K562 (cell line): ENCODE data around the gene TFF2. TPM values are rescaled to one million over a fixed set of nuclear protein-coding genes. Genes with fewer than 3 reads are reported as not detected.

Source experiments
- ATAC-seq: fragments of 200-7000 bp; cut with Tn5 transposase; 3 replicates; pipeline ENCODE4 v1.9.1; 2020; ENCODE audit warnings: moderate library complexity
- BruUV-seq: library from RNA; stranded (reverse); fragments of 400-500 nt; replicated peaks from 2 replicates; lab custom pipeline; 2021; lab: Mats Ljungman, UMichigan
- CTCF ChIA-PET: fragments of 300-600 bp; formaldehyde crosslinking; extraction: SDS; loops from one replicate; lab custom pipeline; 2021; ENCODE audit warnings: low intra/inter-chr PET ratio; lab: Yijun Ruan, JAX
- POLR2A ChIA-PET: fragments of 300-600, 350-650 bp; sonication (Branson Sonifier 250); formaldehyde crosslinking; extraction: SDS; loops from one replicate; lab custom pipeline; 2021; ENCODE audit warnings: antibody characterized with exemption, inconsistent platforms; lab: Yijun Ruan, JAX
- DNase-seq, 4 experiments: peaks; one replicate each; pipeline versions ENCODE4 v3.0.0 to v3.0.0-alpha.2; 2011 to 2018; ENCODE audit warnings: low spot score in 3 of 4, mixed read lengths in 3 of 4; ENCODE audit errors: extremely low read depth in 1 of 4
- FAIRE-seq: peaks from 2 replicates; lab custom pipeline; 2011; peaks lifted over from hg19 to GRCh38; lab: Jason Lieb, UNC
- H2AFZ ChIP-seq: 2 replicates; pipeline ENCODE4 v1.6.0; 2011; ENCODE audit warnings: low read depth, low read length, control low read depth, inconsistent platforms
- H3K27ac ChIP-seq: fragments of 200-600 bp; 3 replicates; pipeline ENCODE4 v1.8.0; 2011; ENCODE audit warnings: low read depth, mild to moderate bottlenecking, control low read depth, inconsistent platforms, low read length, moderate library complexity, mixed read lengths; ENCODE audit errors: extremely low read depth
- H3K27me3 ChIP-seq, 2 experiments: fragments of 300-600 bp in 1 of 2; 2 replicates in 1 of 2; 3 replicates in 1 of 2; pipeline versions ENCODE4 v1.6.0 to v1.8.0; 2011; ENCODE audit warnings: inconsistent platforms in 2 of 2, low read length in 2 of 2, mild to moderate bottlenecking in 1 of 2, mixed read lengths in 1 of 2, moderate library complexity in 1 of 2; ENCODE audit not compliant: control insufficient read depth in 2 of 2, insufficient read depth in 2 of 2
- H3K36me3 ChIP-seq: fragments of 300-600 bp; 3 replicates; pipeline ENCODE4 v1.8.0; 2011; ENCODE audit warnings: mild to moderate bottlenecking, low read length, inconsistent platforms; ENCODE audit not compliant: control insufficient read depth, insufficient read depth
- H3K4me1 ChIP-seq, 2 experiments: fragments of 200-600 bp in 1 of 2; replicated peaks in 1 of 2; 2 replicates in 1 of 2; 3 replicates in 1 of 2; pipeline versions ENCODE4 v1.5.1 to v1.8.0; 2011; ENCODE audit warnings: inconsistent platforms in 2 of 2, low read length in 2 of 2, mild to moderate bottlenecking in 1 of 2, mixed read lengths in 1 of 2, moderate library complexity in 1 of 2; ENCODE audit not compliant: control insufficient read depth in 2 of 2, insufficient read depth in 2 of 2
- H3K4me2 ChIP-seq: 2 replicates; pipeline ENCODE4 v1.6.1; 2011; ENCODE audit warnings: low read length, control low read depth, inconsistent platforms, mixed read lengths; ENCODE audit not compliant: insufficient read depth
- H3K4me3 ChIP-seq: fragments of 200-600 bp; sonication (generic), shearing (Covaris generic); 2 replicates; pipeline ENCODE4 v1.5.1; 2016; ENCODE audit warnings: control low read depth, inconsistent platforms
- H3K79me2 ChIP-seq: fragments of 200-600 bp; 3 replicates; pipeline ENCODE4 v1.8.0; 2011; ENCODE audit warnings: low read length, inconsistent platforms; ENCODE audit not compliant: control insufficient read depth, insufficient read depth
- H3K9ac ChIP-seq, 2 experiments: 2 replicates each; pipeline versions ENCODE4 v1.6.0 to v1.6.1; 2011; ENCODE audit warnings: low read depth in 2 of 2, low read length in 2 of 2, control low read depth in 1 of 2, inconsistent platforms in 1 of 2, mild to moderate bottlenecking in 1 of 2, mixed read lengths in 1 of 2; ENCODE audit not compliant: insufficient read depth in 1 of 2
- H3K9me1 ChIP-seq: one replicate; pipeline ENCODE4 v1.6.0; 2011; ENCODE audit warnings: inconsistent platforms, mild to moderate bottlenecking, low read length, moderate library complexity; ENCODE audit not compliant: control insufficient read depth, insufficient read depth
- H3K9me3 ChIP-seq: replicated peaks from 2 replicates; pipeline ENCODE4 v1.5.1; 2011; ENCODE audit warnings: low read depth, low read length, inconsistent platforms; ENCODE audit not compliant: control insufficient read depth, insufficient read depth
- H4K20me1 ChIP-seq: replicated peaks from 2 replicates; pipeline ENCODE4 v1.6.1; 2011; ENCODE audit warnings: low read length, inconsistent platforms, mixed read lengths; ENCODE audit not compliant: control insufficient read depth, insufficient read depth
- ARID1B ChIP-seq: fragments of 450-650 bp; IDR thresholded peaks from 2 replicates; pipeline ENCODE4 v1.6.1; 2016; ENCODE audit warnings: antibody characterized with exemption, mild to moderate bottlenecking, inconsistent platforms
- ARNT ChIP-seq, 2 experiments: fragments of 450-650 bp; IDR thresholded peaks; 2 replicates each; pipeline ENCODE4 v1.6.1; 2016; ENCODE audit warnings: mild to moderate bottlenecking in 1 of 2
- ELF2 ChIP-seq: fragments of 250-450 bp; sonication (Bioruptor Pico); IDR thresholded peaks from 2 replicates; pipeline ENCODE4 v1.5.0; 2021; ENCODE audit warnings: mild to moderate bottlenecking
- HEY1 ChIP-seq: fragments of 250-450 bp; sonication (Bioruptor Pico); IDR thresholded peaks from 2 replicates; pipeline ENCODE4 v1.5.0; 2020; ENCODE audit warnings: mild to moderate bottlenecking, moderate library complexity, borderline replicate concordance
- MBD2 ChIP-seq: sonication (generic); IDR thresholded peaks from 2 replicates; pipeline ENCODE4 v1.6.1; 2016; ENCODE audit warnings: low read depth, borderline replicate concordance
- NR2F6 ChIP-seq: fragments of 450-650 bp; formaldehyde crosslinking; IDR thresholded peaks from 2 replicates; pipeline ENCODE4 v1.4.0; 2020; ENCODE audit warnings: mild to moderate bottlenecking
- PBX2 ChIP-seq, 2 experiments: IDR thresholded peaks in 1 of 2; conservative IDR thresholded peaks in 1 of 2; 2 replicates each; pipeline ENCODE4 v1.6.1; 2016; ENCODE audit warnings: low read depth in 2 of 2, mild to moderate bottlenecking in 1 of 2, missing compliant biosample characterization in 1 of 2, missing genetic modification characterization in 1 of 2, moderate library complexity in 1 of 2
- SIN3A ChIP-seq, 2 experiments: fragments of 150-350 bp in 1 of 2; IDR thresholded peaks; 2 replicates each; pipeline ENCODE4 v1.6.1; 2011 to 2016; ENCODE audit warnings: borderline replicate concordance in 2 of 2, low read depth in 2 of 2, low read length in 2 of 2, mild to moderate bottlenecking in 2 of 2, moderate library complexity in 2 of 2; ENCODE audit not compliant: control insufficient read depth in 1 of 2
- ZNF12 ChIP-seq: sonication (generic); formaldehyde crosslinking; IDR thresholded peaks from 2 replicates; pipeline ENCODE4 v1.4.0; 2020; ENCODE audit warnings: mild to moderate bottlenecking, missing genetic modification reagents
- ZNF707 ChIP-seq: fragments of 250-450 bp; sonication (Bioruptor Pico); conservative IDR thresholded peaks from 2 replicates; pipeline ENCODE4 v1.8.0; 2022; ENCODE audit warnings: inconsistent platforms, mild to moderate bottlenecking, moderate library complexity
- WGBS: fragments of 100-300 bp; shearing (Covaris generic); methylation state at CpG from one replicate; pipeline ENCODE4 v1.1.6; 2016; ENCODE audit warnings: low coverage, mixed read lengths; ENCODE audit not compliant: insufficient coverage; ENCODE audit errors: missing lambda C conversion rate; 5-methylcytosine and 5-hydroxymethylcytosine counted together
- in situ Hi-C: fragments of 300-500 bp; cut with MboI; formaldehyde crosslinking; loops from 4 replicates; pipeline ENCODE4 v1.15.0; 2018; ENCODE audit warnings: inconsistent platforms, mixed read lengths
- intact Hi-C: fragments of 100-400 bp; cut with micrococcal nuclease; formaldehyde crosslinking; loops from 2 replicates; pipeline ENCODE4 v1.14.2; 2022
- polyA plus RNA-seq, 8 experiments: library from polyadenylated mRNA; depleted of rRNA in 4 of 8; stranded (reverse) in 5 of 8; unstranded in 3 of 8; fragments of >200 nt; fragmentation: Nextera tagmentation in 2 of 8; fragmentation: Illumina TruSeq in 1 of 8; extraction: Ambion mirVana in 2 of 8; extraction: Trizol in 1 of 8; gene quantifications; 2 replicates each; pipeline versions ENCODE4 v1.2.1 to v1.2.3, GENCODE V29; 2011 to 2014; ENCODE audit warnings: inconsistent platforms in 1 of 8, missing spikeins in 1 of 8
- total RNA-seq, 7 experiments: library from RNA; depleted of rRNA in 6 of 7; stranded (reverse); fragments of >200 nt in 6 of 7; fragmentation: Illumina TruSeq in 2 of 7; extraction: Trizol in 2 of 7; gene quantifications; 2 replicates each; pipeline versions ENCODE4 v1.2.1 to v1.2.3, GENCODE V29; 2011 to 2021; ENCODE audit warnings: low replicate concordance in 1 of 7

TFF2 gene
- total and polyA plus RNA-seq, 9 of the 15 experiments (the other 6 are each of a cell fraction or from before 2014, with no cell fraction given) = not detected

GRCh38 chr21:42311160-42311559, 39.6 kb downstream of the TFF2 start:
- CTCF ChIA-PET = no interaction called here
- no peak for DNase-seq
- intact Hi-C loops = no loop called here
- 11% methylated on average over 14 of the region's 14 CpGs for WGBS
- FAIRE-seq = no peak
- no peak; the same call in 2 of the 3 replicates for ATAC-seq
- peaks cover 0 to 10% of the 10 kb centered on the region in 2 experiments; a peak in 1 of 5 replicates for H3K4me1 ChIP-seq
- no peaks in the 10 kb centered on the region for H3K79me2 ChIP-seq
- no peak overlapping the region for H3K27ac ChIP-seq
- in situ Hi-C loops = loop anchor here (10.0 kb wide), 1 partner anchor 134 kb away; no protein-coding TSS in a partner anchor
- no peak overlapping the region for H2AFZ ChIP-seq
- H3K9ac ChIP-seq = no peak overlapping the region
- H3K9me3 ChIP-seq = no peaks in the 10 kb centered on the region
- no TSS peak for BruUV-seq
- no peak overlapping the region for H3K4me3 ChIP-seq
- TF ChIP-seq ELF2 (CRISPR knock-in tag) (no peak), MBD2 (no peak)
- H3K27me3 ChIP-seq = peaks cover 40 to 89% of the 10 kb centered on the region in 2 experiments
- H3K4me2 ChIP-seq = no peak overlapping the region
- H4K20me1 ChIP-seq = peaks cover 26% of the 10 kb centered on the region
- POLR2A ChIA-PET = no interaction called here
- no peaks in the 10 kb centered on the region for H3K36me3 ChIP-seq
- no peaks in the 10 kb centered on the region for H3K9me1 ChIP-seq

GRCh38 chr21:42310411-42311001, 40.3 kb downstream of the TFF2 start:
- POLR2A ChIA-PET = interaction anchor here (0.5 to 0.7 kb wide), 3 partner anchors 9 to 34 kb away, joined by 3 read pairs; no protein-coding TSS in a partner anchor
- CTCF ChIA-PET = interaction anchor here (0.6 to 2.5 kb wide), 4 partner anchors 12 to 1028 kb away, joined by 3 to 33 read pairs (median 4); no protein-coding TSS in a partner anchor
- in situ Hi-C loops = loop anchor here (10.0 kb wide), 1 partner anchor 134 kb away; no protein-coding TSS in a partner anchor
- Histone ChIP-seq H3K9me1 (no peaks in the 10 kb centered on the region), H3K4me2 (no peak overlapping the region), H3K9ac (no peak overlapping the region), H3K4me3 (no peak overlapping the region), H3K27me3 (peaks cover 42 to 93% of the 10 kb centered on the region in 2 experiments), H3K36me3 (no peaks in the 10 kb centered on the region), H3K79me2 (no peaks in the 10 kb centered on the region), H3K4me1 (peaks cover 0 to 13% of the 10 kb centered on the region in 2 experiments; a peak in 2 of 5 replicates), H3K27ac (no peak overlapping the region), H3K9me3 (no peaks in the 10 kb centered on the region), H4K20me1 (peaks cover 26% of the 10 kb centered on the region), H2AFZ (no peak overlapping the region)
- DNase-seq = no peak
- no peak for FAIRE-seq
- intact Hi-C loops = no loop called here
- no peak for ATAC-seq
- no TSS peak for BruUV-seq
- WGBS = 3% methylated on average over 11 of the region's 12 CpGs
- TF ChIP-seq NR2F6 (CRISPR knock-in tag) = no peak
- no peak for TF ChIP-seq HEY1 (CRISPR knock-in tag)
- TF ChIP-seq ZNF12 = no peak
- no peak for TF ChIP-seq ZNF707
- TF ChIP-seq ARID1B = no peak
- no peak for TF ChIP-seq ARNT (IDR thresholded peaks at IDR 0.05)
- no peak for TF ChIP-seq PBX2 (CRISPR knock-in tag; IDR thresholded peaks at IDR 0.05; ENCODE audit: low read depth)
- TF ChIP-seq PBX2 (tag; conservative IDR thresholded peaks at IDR 0.05; ENCODE audit: low read depth) = no peak
- TF ChIP-seq SIN3A (IDR thresholded peaks at IDR 0.05; ENCODE audit: borderline replicate concordance in 2 of 2, control insufficient read depth in 1 of 2, low read depth in 2 of 2, low read length in 2 of 2) = no peak
